Parathyroid adenoma (tissue), 2 donors: ENCODE results near the gene AP5B1.

Experiments used
- H2AFZ ChIP-seq: fragments of 300-600 bp; sonication (generic); one replicate; pipeline ENCODE4 v1.7.0; 2017; ENCODE audit warnings: antibody characterized with exemption, mild to moderate bottlenecking
- H3K27ac ChIP-seq: fragments of 300-600 bp; sonication (generic); one replicate; pipeline ENCODE4 v1.7.0; 2017
- H3K27me3 ChIP-seq: fragments of 300-600 bp; sonication (generic); one replicate; pipeline ENCODE4 v1.7.0; 2017; ENCODE audit warnings: low read length; ENCODE audit not compliant: control insufficient read depth, insufficient read depth
- H3K36me3 ChIP-seq: fragments of 300-600 bp; sonication (generic); one replicate; pipeline ENCODE4 v1.7.0; 2017; ENCODE audit warnings: low read length; ENCODE audit not compliant: control insufficient read depth, insufficient read depth
- H3K4me1 ChIP-seq: fragments of 300-600 bp; sonication (generic); one replicate; pipeline ENCODE4 v1.7.0; 2017; ENCODE audit warnings: control low read depth
- H3K4me2 ChIP-seq: fragments of 300-600 bp; sonication (generic); one replicate; pipeline ENCODE4 v1.7.0; 2017; ENCODE audit warnings: low read length
- H3K4me3 ChIP-seq: fragments of 300-600 bp; sonication (generic); one replicate; pipeline ENCODE4 v1.7.0; 2017; ENCODE audit warnings: low read depth, low read length
- H3K79me2 ChIP-seq: fragments of 300-600 bp; sonication (generic); one replicate; pipeline ENCODE4 v1.7.0; 2017; ENCODE audit warnings: control low read depth
- H3K9ac ChIP-seq: fragments of 300-600 bp; sonication (generic); one replicate; pipeline ENCODE4 v1.7.0; 2017; ENCODE audit warnings: mild to moderate bottlenecking
- H3K9me3 ChIP-seq: fragments of 300-600 bp; sonication (generic); one replicate; pipeline ENCODE4 v1.7.0; 2017; ENCODE audit warnings: low read length; ENCODE audit not compliant: control insufficient read depth
- CTCF ChIP-seq: fragments of 300-600 bp; sonication (generic); IDR thresholded peaks from one replicate; pipeline ENCODE4 v1.7.0; 2017; ENCODE audit warnings: antibody characterized with exemption, mild to moderate bottlenecking
- donor health status: primary hyperparathyroidism.

Gene AP5B1

GRCh38 chr11:65780770-65781151 lies at the start of gene AP5B1:
TSS of gene AP5B1 (minus strand) at chr11:65780976. CDS start at chr11:65780591, 385 bp downstream.
- no peaks in the 10 kb centered on the region for H3K79me2 ChIP-seq
- TF ChIP-seq CTCF: no peak
- no peaks in the 10 kb centered on the region for H3K36me3 ChIP-seq
- H3K4me3 ChIP-seq: peak within 1 kb of the TSS; percentile 54
- peak within 1 kb of the TSS; percentile 88 for H3K27ac ChIP-seq
- H2AFZ ChIP-seq: peak within 1 kb of the TSS; percentile 73
- peaks cover 4% of the 10 kb centered on the region for H3K4me1 ChIP-seq
- H3K9me3 ChIP-seq: no peaks in the 10 kb centered on the region
- peak within 1 kb of the TSS; percentile 73 for H3K4me2 ChIP-seq
- H3K27me3 ChIP-seq: no peaks in the 10 kb centered on the region
- H3K9ac ChIP-seq: peak within 1 kb of the TSS; percentile 53

GRCh38 chr11:65829459-65829858 lies 48.7 kb upstream of the AP5B1 start:
- Histone ChIP-seq H3K9me3 (no peaks in the 10 kb centered on the region), H3K36me3 (no peaks in the 10 kb centered on the region), H3K4me3 (no peak overlapping the region), H3K4me2 (no peak overlapping the region), H3K27ac (no peak overlapping the region), H3K79me2 (no peaks in the 10 kb centered on the region), H3K4me1 (peaks cover 3% of the 10 kb centered on the region), H3K9ac (no peak overlapping the region), H2AFZ (no peak overlapping the region), H3K27me3 (no peaks in the 10 kb centered on the region)
- TF ChIP-seq CTCF: no peak

- H3K4me3 ChIP-seq: no peak overlapping the region
- no peak for TF ChIP-seq CTCF
- H3K4me1 ChIP-seq: no peaks in the 10 kb centered on the region
- no peak overlapping the region for H3K27ac ChIP-seq
- no peak overlapping the region for H3K4me2 ChIP-seq
- H3K27me3 ChIP-seq: no peaks in the 10 kb centered on the region
- H3K36me3 ChIP-seq: no peaks in the 10 kb centered on the region
- H3K79me2 ChIP-seq: no peaks in the 10 kb centered on the region
- no peak overlapping the region for H3K9ac ChIP-seq
- no peak overlapping the region for H2AFZ ChIP-seq
- no peaks in the 10 kb centered on the region for H3K9me3 ChIP-seq
Observed at GRCh38 chr11:65826984-65827735, 46.4 kb upstream of the AP5B1 start.

- H3K4me1 ChIP-seq: no peaks in the 10 kb centered on the region
- no peaks in the 10 kb centered on the region for H3K27me3 ChIP-seq
- H3K4me2 ChIP-seq: no peak overlapping the region
- H3K9me3 ChIP-seq: no peaks in the 10 kb centered on the region
- no peak overlapping the region for H3K27ac ChIP-seq
- no peaks in the 10 kb centered on the region for H3K36me3 ChIP-seq
- no peak overlapping the region for H3K4me3 ChIP-seq
- TF ChIP-seq CTCF: no peak
- no peak overlapping the region for H2AFZ ChIP-seq
- no peak overlapping the region for H3K9ac ChIP-seq
- no peaks in the 10 kb centered on the region for H3K79me2 ChIP-seq
Observed at GRCh38 chr11:65822776-65823528, 42.2 kb upstream of the AP5B1 start.
